Mesothelial cell of epicardium (in vitro differentiated cells): Measurements from ENCODE around the gene SEC62. TPM values are rescaled to one million over a fixed set of nuclear protein-coding genes. Genes with fewer than 3 reads are reported as not detected.

ENCODE experiments used
- DNase-seq, 2 experiments: peaks; one replicate each; pipeline ENCODE4 v3.0.0; 2021; ENCODE audit warnings: low spot score in 2 of 2; ENCODE audit not compliant: unreplicated experiment in 2 of 2
- H3K27ac Mint-ChIP-seq: 2 replicates; pipeline ENCODE4 v1.8.0; 2021; ENCODE audit warnings: mixed read lengths
- H3K27me3 Mint-ChIP-seq: 2 replicates; pipeline ENCODE4 v1.8.0; 2021; ENCODE audit warnings: low read depth, mixed read lengths
- H3K36me3 Mint-ChIP-seq: 2 replicates; pipeline ENCODE4 v1.8.0; 2021; ENCODE audit warnings: mixed read lengths
- H3K4me1 Mint-ChIP-seq: 2 replicates; pipeline ENCODE4 v1.8.0; 2021; ENCODE audit warnings: mixed read lengths
- H3K4me3 Mint-ChIP-seq: 2 replicates; pipeline ENCODE4 v1.8.0; 2021; ENCODE audit warnings: mild to moderate bottlenecking, moderate library complexity, mixed read lengths
- H3K9me3 Mint-ChIP-seq: 2 replicates; pipeline ENCODE4 v1.8.0; 2021; ENCODE audit warnings: mixed read lengths
- CTCF ChIP-seq: fragments of 200-600 bp; sonication (generic); IDR thresholded peaks from one replicate; pipeline ENCODE4 v1.5.0; 2021; ENCODE audit warnings: antibody characterized with exemption; ENCODE audit not compliant: unreplicated experiment
- total RNA-seq: library from RNA; stranded (reverse); gene quantifications from 3 replicates; pipeline ENCODE4 v1.2.1, GENCODE V29; 2021

The SEC62 gene
- total RNA-seq, 1 donor from 2014 or later: 112 TPM

- Mint-ChIP-seq H3K4me1 (peaks cover 9% of the 10 kb centered on the region), H3K27ac (no peak overlapping the region), H3K36me3 (no peaks in the 10 kb centered on the region), H3K4me3 (no peak overlapping the region), H3K27me3 (peaks cover 6% of the 10 kb centered on the region), H3K9me3 (peaks cover 3% of the 10 kb centered on the region)
- TF ChIP-seq CTCF: no peak
- DNase-seq: no peak
Observed at GRCh38 chr3:169946336-169946735, 20.3 kb upstream of the SEC62 start.

DNA sequence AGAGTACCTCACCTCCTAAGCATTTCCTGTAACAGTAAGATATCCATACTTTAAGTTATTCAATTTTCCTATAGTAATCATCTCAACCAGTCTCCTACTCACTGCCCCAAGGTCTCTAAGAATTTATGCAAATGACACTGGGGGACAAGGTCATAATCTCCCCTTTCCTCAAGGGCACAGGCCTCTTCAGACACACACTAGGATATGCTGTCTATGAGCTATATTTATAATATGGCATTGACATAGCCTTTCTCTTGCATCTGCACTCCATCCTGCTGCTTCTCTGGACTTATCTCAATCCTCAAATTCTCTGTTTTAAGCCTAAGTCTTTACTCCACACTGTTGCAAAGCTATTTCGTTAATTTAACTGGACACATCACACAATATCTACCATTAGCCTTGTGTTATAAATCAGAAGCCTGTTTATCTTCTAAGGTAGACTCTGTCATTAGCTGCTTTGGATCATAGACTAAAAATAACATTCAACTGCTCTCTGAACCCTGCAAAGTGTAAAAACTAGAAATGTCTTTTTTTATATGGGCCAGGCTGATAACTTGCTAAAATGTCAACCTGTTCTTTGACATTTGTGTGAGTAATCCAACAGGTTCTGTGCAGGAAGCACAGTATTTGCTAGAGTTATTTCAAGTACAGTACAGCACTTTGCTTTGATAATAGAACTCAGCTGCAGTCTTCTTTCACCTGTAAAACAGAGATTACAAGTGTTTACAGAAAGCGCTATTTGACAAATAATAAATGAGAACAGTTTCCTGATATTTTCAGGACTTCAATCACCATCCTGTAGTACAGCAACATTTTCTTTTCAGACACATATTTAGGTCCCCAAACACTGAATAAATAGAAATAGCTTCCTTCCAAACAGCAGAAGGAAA is 17.8 kb upstream of the SEC62 start:
- Mint-ChIP-seq H3K4me1 (peaks cover 9% of the 10 kb centered on the region), H3K9me3 (peaks cover 9% of the 10 kb centered on the region), H3K36me3 (no peaks in the 10 kb centered on the region), H3K4me3 (no peak overlapping the region), H3K27me3 (peaks cover 8% of the 10 kb centered on the region), H3K27ac (no peak overlapping the region)
- no peak for TF ChIP-seq CTCF
- no peak for DNase-seq

DNA sequence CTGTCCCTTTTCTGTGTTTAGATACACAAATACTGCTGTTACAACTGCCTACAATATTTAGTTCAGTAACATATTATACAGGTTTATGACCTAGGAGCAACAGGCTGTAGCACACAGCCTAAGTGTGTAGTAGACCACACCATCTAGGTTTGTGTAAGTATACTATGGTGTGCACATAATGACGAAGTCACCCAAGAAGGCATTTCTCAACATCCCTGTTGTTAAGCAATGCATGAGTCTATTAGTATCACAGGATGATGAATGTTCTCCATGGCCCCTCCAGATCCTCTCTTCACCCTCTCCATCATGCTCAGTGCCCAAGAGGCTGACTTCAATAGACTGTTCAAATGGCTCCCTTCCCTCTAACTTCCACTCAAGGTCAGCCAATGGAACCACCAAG is 14.6 kb upstream of the SEC62 start:
- DNase-seq: no peak
- H3K4me1 Mint-ChIP-seq: peaks cover 9% of the 10 kb centered on the region
- no peak overlapping the region for H3K4me3 Mint-ChIP-seq
- no peak overlapping the region for H3K27ac Mint-ChIP-seq
- no peaks in the 10 kb centered on the region for H3K36me3 Mint-ChIP-seq
- peaks cover 9% of the 10 kb centered on the region for H3K9me3 Mint-ChIP-seq
- peaks cover 19% of the 10 kb centered on the region for H3K27me3 Mint-ChIP-seq
- no peak for TF ChIP-seq CTCF

DNA sequence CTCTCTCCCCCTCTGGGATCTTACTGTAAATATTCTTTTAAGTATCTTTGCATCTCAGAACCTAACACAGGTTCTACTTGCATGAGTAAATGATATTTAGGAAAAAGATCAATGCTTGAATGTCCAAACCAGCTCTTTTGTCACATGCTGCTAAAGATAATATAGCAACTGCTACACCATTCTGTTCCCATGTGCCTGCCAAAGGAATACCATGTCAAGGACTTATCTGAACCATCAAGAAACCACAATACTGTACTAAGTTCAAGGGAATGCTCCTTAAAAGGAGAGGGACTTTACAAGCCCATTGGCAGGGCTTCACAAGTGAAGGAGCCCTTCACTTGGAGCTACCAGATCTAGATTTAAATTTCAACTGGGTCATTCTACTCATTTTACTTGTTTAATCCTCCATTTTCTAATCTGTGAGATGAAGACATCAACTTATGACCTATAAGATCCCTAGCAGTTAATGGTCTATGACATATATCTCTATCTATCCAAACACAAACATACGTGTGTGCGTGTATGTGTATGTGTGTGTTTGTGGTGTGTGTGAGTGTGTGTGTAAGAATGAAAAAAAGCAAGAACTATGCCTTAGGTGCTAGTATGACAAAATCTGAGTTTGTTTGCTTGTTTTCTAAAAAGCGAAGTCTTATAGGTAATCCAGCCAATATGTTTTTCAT is 13.0 kb upstream of the SEC62 start:
- H3K4me3 Mint-ChIP-seq: no peak overlapping the region
- no peaks in the 10 kb centered on the region for H3K36me3 Mint-ChIP-seq
- peaks cover 9% of the 10 kb centered on the region for H3K9me3 Mint-ChIP-seq
- peaks cover 27% of the 10 kb centered on the region for H3K27me3 Mint-ChIP-seq
- no peak for TF ChIP-seq CTCF
- peaks cover 7% of the 10 kb centered on the region for H3K4me1 Mint-ChIP-seq
- no peak overlapping the region for H3K27ac Mint-ChIP-seq
- no peak for DNase-seq

GRCh38 chr3:169954142-169954756 is 12.4 kb upstream of the SEC62 start:
- peaks cover 34% of the 10 kb centered on the region for H3K27me3 Mint-ChIP-seq
- TF ChIP-seq CTCF: no peak
- peaks cover under 1% of the 10 kb centered on the region for H3K4me1 Mint-ChIP-seq
- no peak for DNase-seq
- no peaks in the 10 kb centered on the region for H3K36me3 Mint-ChIP-seq
- peaks cover 9% of the 10 kb centered on the region for H3K9me3 Mint-ChIP-seq
- H3K4me3 Mint-ChIP-seq: no peak overlapping the region
- no peak overlapping the region for H3K27ac Mint-ChIP-seq
